Measurements from ENCODE around the gene GRIA3. TPM values are rescaled to one million over a fixed set of nuclear protein-coding genes. Genes with fewer than 3 reads are reported as not detected.
A peak's percentile ranks its signal among the peaks of the same experiment; 100 is the strongest.

Gene GRIA3
- total RNA-seq, 1 experiment from 2014 or later, result 1.5 TPM

DNA sequence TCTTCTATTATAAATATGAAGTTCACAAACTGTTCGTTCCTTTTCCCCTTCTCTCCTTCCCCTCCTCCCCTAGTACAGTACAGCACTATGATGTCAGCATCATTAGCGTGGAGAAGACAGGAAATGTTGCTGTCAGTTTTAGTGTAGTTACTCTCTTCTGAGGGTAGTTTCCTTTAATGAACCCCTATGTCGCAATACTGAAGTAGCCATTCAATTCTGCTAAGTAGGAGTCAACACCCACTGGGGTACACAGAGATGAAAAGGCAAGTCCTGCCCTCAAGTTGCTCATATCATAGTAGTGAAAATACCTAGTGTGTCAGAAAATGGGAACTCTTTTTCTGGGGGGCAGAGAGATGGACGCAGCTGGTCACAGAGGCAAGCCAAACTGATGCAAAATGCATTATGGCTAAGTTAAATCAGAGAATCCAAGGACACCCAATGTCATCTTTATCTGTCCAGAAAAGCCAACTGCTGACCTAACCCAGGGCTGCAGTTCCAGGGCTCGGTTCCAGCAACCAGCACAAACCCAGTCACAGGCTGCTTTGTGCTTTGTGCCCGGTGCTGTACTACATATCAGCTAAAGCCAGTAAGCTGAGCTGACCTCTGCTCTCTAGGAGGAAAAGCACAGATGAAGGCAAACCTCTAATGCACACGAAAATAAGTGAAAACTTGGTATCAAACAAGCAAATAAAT, 31.5 kb downstream of the GRIA3 start:
- no peaks in the 10 kb centered on the region for H3K36me3 ChIP-seq (replicated peaks; ENCODE audit: control insufficient read depth, insufficient read depth, low read length)
- no peak for DNase-seq
- no peaks in the 10 kb centered on the region; the same call in 1 of the 2 replicates for H3K27me3 ChIP-seq (ENCODE audit: control insufficient read depth, insufficient read depth, low read length)
- H3K4me3 ChIP-seq (ENCODE audit: insufficient read depth, low read depth, low read length), result no peak overlapping the region

DNA sequence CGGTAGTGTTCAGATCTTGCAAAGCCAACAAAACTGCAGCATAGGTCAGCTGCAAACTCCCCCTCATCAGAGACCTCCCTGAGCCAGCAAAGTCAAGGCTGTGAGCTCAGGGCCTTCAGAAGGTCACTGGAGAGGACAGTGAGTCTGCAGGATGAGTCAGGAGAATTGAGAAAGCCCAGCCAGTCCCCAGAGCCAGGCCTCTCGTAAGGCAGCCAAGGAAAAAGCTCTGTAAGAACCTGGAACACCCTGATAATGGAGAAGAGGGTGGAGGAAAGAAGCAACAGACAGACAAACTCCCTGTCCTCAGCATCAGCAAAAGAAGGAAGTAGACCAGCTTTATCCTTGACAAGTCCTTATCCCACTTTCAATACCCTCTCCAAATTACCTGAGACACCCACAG, 33.0 kb downstream of the GRIA3 start:
- H3K4me3 ChIP-seq (ENCODE audit: insufficient read depth, low read depth, low read length), result no peak overlapping the region
- no peaks in the 10 kb centered on the region for H3K36me3 ChIP-seq (replicated peaks; ENCODE audit: control insufficient read depth, insufficient read depth, low read length)
- no peak for DNase-seq
- H3K27me3 ChIP-seq (ENCODE audit: control insufficient read depth, insufficient read depth, low read length), result no peaks in the 10 kb centered on the region; the same call in 1 of the 2 replicates

DNA sequence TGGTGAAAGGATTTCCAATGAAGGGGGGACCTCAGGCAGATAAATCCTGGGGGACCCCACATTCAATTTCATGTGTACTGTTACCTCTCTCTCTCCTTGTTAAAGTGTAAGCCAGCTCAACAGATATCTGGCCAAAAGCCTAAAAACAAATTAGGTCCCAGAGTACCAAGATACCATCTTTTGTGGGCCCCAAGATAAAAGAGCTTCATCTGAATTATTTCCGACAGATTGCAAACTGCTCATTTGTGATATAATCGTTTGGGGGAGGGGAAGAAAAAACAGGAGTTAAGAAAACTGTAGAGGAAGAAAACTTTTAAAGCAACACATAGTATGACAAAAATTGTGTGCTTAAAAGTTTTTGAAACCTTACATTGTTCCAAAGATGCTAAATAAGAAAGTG, 33.6 kb downstream of the GRIA3 start:
- no peaks in the 10 kb centered on the region for H3K36me3 ChIP-seq (replicated peaks; ENCODE audit: control insufficient read depth, insufficient read depth, low read length)

DNA sequence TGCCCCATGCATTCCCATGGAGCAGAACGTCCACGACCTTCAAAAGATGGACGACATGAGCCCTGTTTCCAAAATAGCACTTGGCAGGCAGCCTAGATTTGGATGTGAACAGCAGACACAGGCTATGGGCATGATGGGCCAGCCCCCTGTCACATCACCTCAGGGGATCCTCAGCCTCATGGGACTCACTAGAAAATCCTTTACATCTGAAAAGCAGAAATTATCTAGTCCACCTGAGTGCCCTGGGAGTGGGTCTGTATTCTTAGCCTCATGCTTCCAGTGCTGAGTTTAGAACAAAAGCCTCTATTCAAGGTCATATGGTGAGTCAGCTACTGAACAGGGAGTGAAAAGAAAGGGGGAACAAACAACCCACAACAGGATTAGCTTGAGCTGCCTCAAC, 35.8 kb downstream of the GRIA3 start:
- no peaks in the 10 kb centered on the region for H3K36me3 ChIP-seq (replicated peaks; ENCODE audit: control insufficient read depth, insufficient read depth, low read length)
- H3K27me3 ChIP-seq (ENCODE audit: control insufficient read depth, insufficient read depth, low read length), result peaks cover 5% of the 10 kb centered on the region; the same call in 1 of the 2 replicates
- no peak overlapping the region for H3K4me3 ChIP-seq (ENCODE audit: insufficient read depth, low read depth, low read length)
- peak; percentile 33 for DNase-seq

More for the DNA sequence above, 33.6 kb downstream of the GRIA3 start:
- Histone ChIP-seq H3K27me3 (ENCODE audit: control insufficient read depth, insufficient read depth, low read length) (peaks cover 2% of the 10 kb centered on the region; the same call in 1 of the 2 replicates), H3K4me3 (ENCODE audit: insufficient read depth, low read depth, low read length) (no peak overlapping the region)
- DNase-seq, result no peak

DNA sequence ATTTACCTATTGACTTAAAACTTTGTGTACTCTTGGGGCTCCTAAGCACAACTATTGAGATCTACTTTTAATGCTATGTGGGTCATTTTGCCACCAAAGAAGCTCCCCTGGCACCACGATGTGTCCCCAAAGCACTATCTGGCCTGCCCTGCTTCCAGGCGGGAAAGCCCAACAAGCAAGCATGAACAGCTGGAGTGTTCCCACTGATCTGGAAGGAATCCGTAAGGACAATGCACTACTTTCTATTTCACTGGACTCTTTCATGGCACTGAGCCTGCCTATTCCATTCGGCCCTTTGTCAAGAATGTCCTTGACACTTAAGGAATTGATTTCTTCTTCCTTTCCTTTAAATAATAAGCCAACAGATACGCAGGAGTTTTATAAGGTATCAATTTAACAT, 38.8 kb downstream of the GRIA3 start:
- Histone ChIP-seq H3K27me3 (ENCODE audit: control insufficient read depth, insufficient read depth, low read length) (peaks cover 7% of the 10 kb centered on the region; the same call in 1 of the 2 replicates), H3K36me3 (replicated peaks; ENCODE audit: control insufficient read depth, insufficient read depth, low read length) (no peaks in the 10 kb centered on the region)
- DNase-seq, result no peak

DNA sequence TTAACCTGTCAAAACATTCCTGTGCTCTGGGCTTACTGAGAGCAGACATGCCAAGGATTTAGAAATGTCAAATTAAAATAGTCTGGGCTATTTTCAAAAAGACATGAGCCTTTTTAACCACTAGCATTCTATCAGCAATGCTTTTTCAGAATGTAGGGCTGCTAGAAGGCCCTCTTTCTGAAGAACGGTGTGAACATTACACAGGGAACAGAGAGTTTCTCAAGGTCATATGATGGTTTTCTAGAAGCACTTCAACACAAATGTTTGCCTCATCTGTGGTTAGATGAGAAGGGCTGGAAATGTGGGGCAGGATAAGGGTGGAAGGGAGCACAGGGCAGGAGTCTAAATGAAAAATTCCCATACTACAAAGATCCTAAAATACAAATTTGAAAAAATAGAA, 39.3 kb downstream of the GRIA3 start:
- no peak for DNase-seq
- peaks cover 7% of the 10 kb centered on the region; the same call in 1 of the 2 replicates for H3K27me3 ChIP-seq (ENCODE audit: control insufficient read depth, insufficient read depth, low read length)
- H3K36me3 ChIP-seq (replicated peaks; ENCODE audit: control insufficient read depth, insufficient read depth, low read length), result no peaks in the 10 kb centered on the region
- H3K4me3 ChIP-seq (ENCODE audit: insufficient read depth, low read depth, low read length), result no peak overlapping the region

More for the DNA sequence above, 38.8 kb downstream of the GRIA3 start:
- no peak overlapping the region for H3K4me3 ChIP-seq (ENCODE audit: insufficient read depth, low read depth, low read length)

DNA sequence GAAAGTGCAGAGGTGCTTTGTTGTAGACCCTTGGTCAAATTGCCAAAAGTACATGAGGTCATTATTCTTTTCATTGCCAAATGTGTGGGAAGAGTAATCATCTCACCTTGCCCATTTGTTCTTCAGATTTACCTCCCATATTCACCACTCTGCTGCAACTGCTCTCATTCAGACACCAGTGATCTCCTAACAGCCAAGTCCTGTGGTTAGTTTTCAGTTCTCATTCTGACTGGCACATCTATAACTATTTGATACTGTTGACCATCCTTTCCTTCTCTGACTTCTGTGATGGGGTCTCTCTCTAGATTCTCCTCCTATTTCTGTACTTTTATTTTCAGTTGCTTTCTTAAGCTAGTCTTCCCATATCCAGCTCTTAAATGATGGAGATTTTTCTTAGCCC, 39.8 kb downstream of the GRIA3 start:
- no peaks in the 10 kb centered on the region for H3K36me3 ChIP-seq (replicated peaks; ENCODE audit: control insufficient read depth, insufficient read depth, low read length)
- peaks cover 10% of the 10 kb centered on the region; the same call in 1 of the 2 replicates for H3K27me3 ChIP-seq (ENCODE audit: control insufficient read depth, insufficient read depth, low read length)
- DNase-seq, result no peak
- no peak overlapping the region for H3K4me3 ChIP-seq (ENCODE audit: insufficient read depth, low read depth, low read length)

DNA sequence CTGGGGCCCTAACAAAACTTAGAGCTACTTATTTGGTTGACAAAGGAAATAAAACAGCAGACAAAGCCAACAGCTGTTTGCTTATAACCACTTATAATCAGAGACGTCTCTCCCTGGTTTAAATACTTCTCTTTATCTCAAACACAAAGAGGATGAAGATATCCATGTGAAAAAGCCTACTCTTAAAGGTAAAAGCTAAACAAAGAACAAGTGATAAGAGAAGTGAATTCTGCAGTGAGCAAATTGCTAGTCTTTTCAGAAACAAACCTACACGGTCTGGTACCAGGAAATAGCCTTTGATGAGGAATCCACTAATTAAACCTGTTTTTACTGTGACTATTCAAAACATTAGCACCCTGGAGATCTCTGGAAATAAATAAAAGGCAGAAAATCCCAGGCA, 46.7 kb downstream of the GRIA3 start:
- no peak for DNase-seq
- no peaks in the 10 kb centered on the region for H3K36me3 ChIP-seq (replicated peaks; ENCODE audit: control insufficient read depth, insufficient read depth, low read length)
- no peak overlapping the region for H3K4me3 ChIP-seq (ENCODE audit: insufficient read depth, low read depth, low read length)
- peaks cover 32% of the 10 kb centered on the region for H3K27me3 ChIP-seq (ENCODE audit: control insufficient read depth, insufficient read depth, low read length)

DNA sequence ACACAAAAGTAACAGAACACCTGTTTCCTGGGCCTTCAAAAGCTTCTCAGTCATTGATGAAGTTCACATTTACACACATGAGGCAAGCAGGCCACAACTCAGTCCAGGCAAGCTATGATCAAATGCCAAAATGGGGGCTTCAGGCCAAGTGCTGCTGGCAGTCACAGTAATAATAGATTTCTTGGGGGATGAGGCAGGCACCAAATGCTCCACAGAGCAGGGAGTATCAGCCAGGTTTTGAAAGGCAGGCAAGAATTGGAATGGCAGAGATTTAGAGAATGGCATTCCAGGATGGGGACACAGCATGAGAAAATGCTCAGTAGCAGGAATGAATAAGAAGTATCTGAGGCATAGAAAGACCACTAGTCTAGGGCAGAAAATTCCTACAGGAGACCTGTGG, 52.8 kb downstream of the GRIA3 start:
- Histone ChIP-seq H3K36me3 (replicated peaks; ENCODE audit: control insufficient read depth, insufficient read depth, low read length) (no peaks in the 10 kb centered on the region), H3K4me3 (ENCODE audit: insufficient read depth, low read depth, low read length) (no peak overlapping the region), H3K27me3 (ENCODE audit: control insufficient read depth, insufficient read depth, low read length) (peaks cover 14% of the 10 kb centered on the region)
- no peak for DNase-seq

DNA sequence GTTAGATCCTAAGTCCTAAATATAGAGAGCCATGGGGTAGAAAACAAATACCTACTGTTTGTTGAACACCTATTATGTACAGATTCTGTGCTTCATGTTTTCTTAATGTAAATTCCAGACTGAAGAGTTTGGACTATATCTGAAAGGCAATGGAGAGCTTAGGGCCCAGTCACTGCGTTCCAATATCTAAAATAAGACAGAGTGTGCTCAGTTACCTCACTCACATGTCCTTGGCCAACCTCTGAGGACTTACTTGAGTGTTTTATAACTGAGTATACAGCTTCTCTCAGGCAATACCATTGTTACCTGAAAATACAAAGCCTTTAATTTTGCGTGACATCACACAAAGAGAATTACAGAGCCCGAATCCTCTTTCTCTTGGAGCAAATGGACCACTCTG, 53.2 kb downstream of the GRIA3 start:
- Histone ChIP-seq H3K36me3 (replicated peaks; ENCODE audit: control insufficient read depth, insufficient read depth, low read length) (no peaks in the 10 kb centered on the region), H3K4me3 (ENCODE audit: insufficient read depth, low read depth, low read length) (no peak overlapping the region)

DNA sequence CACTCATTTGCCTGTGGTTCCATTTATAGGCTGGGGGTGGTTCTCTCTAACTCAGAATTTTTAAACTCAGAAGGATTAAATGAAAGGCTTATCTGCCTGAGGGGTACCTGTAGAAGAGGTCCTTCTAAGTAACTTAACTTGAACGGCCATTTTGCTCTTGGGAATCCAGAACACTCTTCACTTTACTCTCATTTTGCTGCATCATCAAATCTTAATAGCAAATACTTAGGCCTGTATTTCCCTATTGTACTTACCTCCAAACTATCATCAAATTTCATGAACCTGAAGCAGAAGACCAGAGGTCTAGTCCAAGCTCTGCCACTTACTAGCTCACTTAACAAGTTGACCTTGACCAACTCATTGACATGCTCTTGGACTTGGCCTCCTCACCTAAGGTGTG, 70.4 kb downstream of the GRIA3 start:
- DNase-seq, result no peak
- Histone ChIP-seq H3K4me3 (ENCODE audit: insufficient read depth, low read depth, low read length) (no peak overlapping the region), H3K36me3 (replicated peaks; ENCODE audit: control insufficient read depth, insufficient read depth, low read length) (no peaks in the 10 kb centered on the region), H3K27me3 (ENCODE audit: control insufficient read depth, insufficient read depth, low read length) (no peaks in the 10 kb centered on the region; the same call in 1 of the 2 replicates)

More for the DNA sequence above, 53.2 kb downstream of the GRIA3 start:
- H3K27me3 ChIP-seq (ENCODE audit: control insufficient read depth, insufficient read depth, low read length), result peaks cover 11% of the 10 kb centered on the region
- DNase-seq, result no peak

DNA sequence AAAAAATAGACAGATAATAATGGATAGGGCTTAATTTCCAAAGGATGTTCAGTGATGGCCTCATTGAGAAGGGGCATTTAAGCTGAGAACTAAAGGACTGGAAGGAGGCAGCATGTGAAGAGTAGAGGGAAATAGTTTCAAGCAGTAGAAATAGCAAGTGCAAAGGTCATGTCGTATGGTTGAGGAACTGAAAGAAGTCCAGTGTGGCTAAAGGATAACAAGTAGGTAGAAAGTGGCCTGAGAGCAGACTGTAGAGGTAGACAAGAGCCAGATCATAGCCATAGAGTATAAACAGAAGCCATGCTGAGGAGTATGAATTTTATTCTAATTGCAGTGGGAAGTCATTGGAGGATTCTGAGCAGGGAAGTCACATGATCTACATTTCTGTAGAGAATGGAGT, 72.3 kb downstream of the GRIA3 start:
- H3K4me3 ChIP-seq (ENCODE audit: insufficient read depth, low read depth, low read length), result no peak overlapping the region
- DNase-seq, result no peak
- no peaks in the 10 kb centered on the region for H3K36me3 ChIP-seq (replicated peaks; ENCODE audit: control insufficient read depth, insufficient read depth, low read length)
- no peaks in the 10 kb centered on the region; the same call in 1 of the 2 replicates for H3K27me3 ChIP-seq (ENCODE audit: control insufficient read depth, insufficient read depth, low read length)

DNA sequence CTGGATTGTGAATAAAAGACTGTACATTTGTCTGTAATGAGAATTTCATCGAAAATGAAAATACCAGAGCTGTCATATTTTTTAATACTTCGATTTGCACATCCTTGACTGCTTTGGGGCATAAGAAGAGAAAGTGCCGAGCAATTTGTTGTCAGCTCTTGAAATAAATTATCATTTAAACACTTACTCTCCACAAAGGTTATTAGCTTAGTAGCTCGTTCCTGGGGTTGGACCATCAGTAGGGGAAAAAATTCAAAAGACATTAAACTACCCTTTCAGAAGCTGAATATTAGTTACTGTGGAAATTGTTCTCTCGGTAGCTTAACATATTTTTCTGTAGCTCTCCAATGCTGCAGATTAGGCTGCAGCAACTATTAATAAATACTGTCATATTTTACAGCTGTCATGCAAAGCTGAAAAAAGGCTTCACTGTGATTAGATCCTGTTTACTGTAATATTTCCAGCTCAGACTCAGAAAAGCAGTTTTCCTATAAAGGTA, 76.9 kb downstream of the GRIA3 start:
- H3K4me3 ChIP-seq (ENCODE audit: insufficient read depth, low read depth, low read length), result no peak overlapping the region
- DNase-seq, result no peak
- H3K36me3 ChIP-seq (replicated peaks; ENCODE audit: control insufficient read depth, insufficient read depth, low read length), result no peaks in the 10 kb centered on the region

DNA sequence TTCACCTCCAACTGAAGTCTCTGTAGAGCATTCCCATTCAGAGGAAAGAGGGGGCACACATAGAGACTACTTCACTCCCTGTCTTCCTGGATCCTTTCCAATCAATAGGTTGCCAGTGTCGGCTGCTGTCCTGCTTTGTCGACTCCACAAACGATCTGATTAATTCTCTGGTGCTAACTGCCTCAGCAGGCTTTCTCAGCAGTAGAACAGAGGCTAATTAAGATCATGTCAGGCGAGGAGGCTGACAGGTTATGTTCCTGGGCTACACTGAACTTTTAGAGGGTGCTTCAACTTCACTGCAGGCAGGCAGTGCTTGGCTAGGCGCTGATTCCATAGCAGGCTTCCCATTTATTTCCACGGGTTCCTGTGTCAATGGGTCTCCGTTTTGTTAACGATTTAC, 79.2 kb downstream of the GRIA3 start:
- DNase-seq, result no peak
- H3K36me3 ChIP-seq (replicated peaks; ENCODE audit: control insufficient read depth, insufficient read depth, low read length), result no peaks in the 10 kb centered on the region
- H3K4me3 ChIP-seq (ENCODE audit: insufficient read depth, low read depth, low read length), result no peak overlapping the region
- H3K27me3 ChIP-seq (ENCODE audit: control insufficient read depth, insufficient read depth, low read length), result no peaks in the 10 kb centered on the region; the same call in 1 of the 2 replicates

More for the DNA sequence above, 76.9 kb downstream of the GRIA3 start:
- H3K27me3 ChIP-seq (ENCODE audit: control insufficient read depth, insufficient read depth, low read length), result no peaks in the 10 kb centered on the region; the same call in 1 of the 2 replicates

DNA sequence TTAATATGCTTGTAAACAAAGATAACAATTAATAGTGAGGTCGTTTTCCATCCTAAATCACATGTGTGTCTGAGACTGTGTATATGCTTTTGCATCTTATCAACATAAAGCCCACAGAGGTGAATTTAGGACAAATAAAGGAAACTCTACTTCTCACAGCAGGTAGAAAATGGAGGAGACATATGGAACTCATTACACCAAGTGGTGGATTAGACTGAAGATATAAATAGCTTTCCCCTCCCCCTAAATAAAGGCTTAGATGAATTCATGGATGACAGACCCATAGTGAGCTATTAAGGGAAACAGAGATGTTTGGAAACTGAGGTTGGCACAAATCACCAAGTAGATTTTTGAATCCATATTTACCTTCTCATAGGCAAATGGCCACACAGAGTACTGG, 79.7 kb downstream of the GRIA3 start:
- H3K36me3 ChIP-seq (replicated peaks; ENCODE audit: control insufficient read depth, insufficient read depth, low read length), result no peaks in the 10 kb centered on the region
- no peak overlapping the region for H3K4me3 ChIP-seq (ENCODE audit: insufficient read depth, low read depth, low read length)
- no peaks in the 10 kb centered on the region for H3K27me3 ChIP-seq (ENCODE audit: control insufficient read depth, insufficient read depth, low read length)
- DNase-seq, result no peak

All from H7 (cell line).